ENCODE results near the gene P2RY6. TPM values are rescaled to one million over a fixed set of nuclear protein-coding genes. Genes with fewer than 3 reads are reported as not detected.
A peak's percentile ranks its signal among the peaks of the same experiment; 100 is the strongest.

P2RY6 gene
- total and polyA plus RNA-seq, 8 donors = 0.24 to 4.1 (median 0.98) TPM; not detected in 1

DNA sequence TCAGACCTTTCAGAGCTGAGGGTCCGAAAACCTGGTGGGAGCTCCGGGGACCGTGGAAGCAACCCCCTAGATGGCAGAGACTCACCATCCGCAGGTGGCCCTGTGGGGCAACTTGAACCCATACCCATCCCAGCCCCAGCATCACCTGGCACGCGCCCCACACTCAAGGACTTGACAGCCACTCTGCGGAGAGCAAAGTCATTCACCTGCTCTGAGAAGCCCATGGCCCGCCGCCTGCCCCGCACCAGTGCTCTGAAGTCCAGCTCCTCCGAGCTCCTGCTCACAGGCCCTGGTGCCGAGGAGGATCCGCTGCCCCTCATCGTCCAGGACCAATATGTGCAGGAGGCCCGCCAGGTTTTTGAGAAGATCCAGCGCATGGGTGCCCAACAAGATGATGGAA is 37.9 kb downstream of the P2RY6 start:
- 86 to 89% methylated on average over 16 of the region's 16 CpGs for WGBS, 2 donors
- FAIRE-seq = no peak
- no peaks in the 10 kb centered on the region for H3K9me3 ChIP-seq
- peak overlapping the region in 1 of 4 donors; percentile 85 for H3K27ac ChIP-seq
- intact Hi-C loops (cut with DNase I) = no loop called here
- DNase-seq = peak in 2 of 6 donors; percentile 46 to 80
- TF ChIP-seq, protein P1, sequence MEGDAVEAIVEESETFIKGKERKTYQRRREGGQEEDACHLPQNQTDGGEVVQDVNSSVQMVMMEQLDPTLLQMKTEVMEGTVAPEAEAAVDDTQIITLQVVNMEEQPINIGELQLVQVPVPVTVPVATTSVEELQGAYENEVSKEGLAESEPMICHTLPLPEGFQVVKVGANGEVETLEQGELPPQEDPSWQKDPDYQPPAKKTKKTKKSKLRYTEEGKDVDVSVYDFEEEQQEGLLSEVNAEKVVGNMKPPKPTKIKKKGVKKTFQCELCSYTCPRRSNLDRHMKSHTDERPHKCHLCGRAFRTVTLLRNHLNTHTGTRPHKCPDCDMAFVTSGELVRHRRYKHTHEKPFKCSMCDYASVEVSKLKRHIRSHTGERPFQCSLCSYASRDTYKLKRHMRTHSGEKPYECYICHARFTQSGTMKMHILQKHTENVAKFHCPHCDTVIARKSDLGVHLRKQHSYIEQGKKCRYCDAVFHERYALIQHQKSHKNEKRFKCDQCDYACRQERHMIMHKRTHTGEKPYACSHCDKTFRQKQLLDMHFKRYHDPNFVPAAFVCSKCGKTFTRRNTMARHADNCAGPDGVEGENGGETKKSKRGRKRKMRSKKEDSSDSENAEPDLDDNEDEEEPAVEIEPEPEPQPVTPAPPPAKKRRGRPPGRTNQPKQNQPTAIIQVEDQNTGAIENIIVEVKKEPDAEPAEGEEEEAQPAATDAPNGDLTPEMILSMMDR (IDR thresholded peaks at IDR 0.05) = no peak
- ATAC-seq = no peak
- no peaks in the 10 kb centered on the region for H3K27me3 ChIP-seq
- H3K4me3 ChIP-seq = peak overlapping the region in 2 of 4 donors; percentile 60 to 64
- H3K36me3 ChIP-seq = no peaks in the 10 kb centered on the region
- H3K4me1 ChIP-seq = peaks cover 0 to 6% (median 0%) of the 10 kb centered on the region in 3 donors

DNA sequence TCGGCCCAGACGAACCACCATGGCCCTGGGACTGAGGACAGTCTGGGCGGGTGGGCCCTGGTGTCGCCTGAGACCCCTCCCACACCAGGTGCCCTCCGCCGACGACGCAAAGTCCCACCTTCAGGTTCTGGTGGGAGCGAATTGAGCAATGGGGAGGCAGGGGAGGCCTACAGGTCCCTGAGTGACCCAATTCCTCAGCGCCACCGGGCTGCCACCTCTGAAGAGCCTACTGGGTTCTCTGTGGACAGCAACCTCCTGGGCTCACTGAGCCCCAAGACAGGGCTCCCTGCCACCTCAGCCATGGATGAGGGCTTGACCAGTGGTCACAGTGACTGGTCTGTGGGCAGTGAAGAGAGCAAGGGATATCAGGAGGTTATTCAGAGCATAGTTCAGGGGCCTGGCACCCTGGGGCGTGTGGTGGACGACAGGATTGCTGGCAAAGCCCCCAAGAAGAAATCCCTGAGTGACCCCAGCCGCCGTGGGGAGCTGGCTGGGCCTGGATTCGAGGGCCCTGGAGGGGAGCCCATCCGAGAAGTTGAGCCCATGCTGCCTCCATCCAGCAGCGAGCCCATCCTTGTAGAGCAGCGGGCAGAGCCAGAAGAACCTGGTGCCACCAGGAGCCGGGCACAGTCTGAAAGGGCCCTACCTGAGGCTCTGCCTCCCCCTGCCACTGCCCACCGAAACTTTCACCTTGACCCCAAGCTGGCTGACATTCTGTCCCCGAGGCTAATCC is 38.7 kb downstream of the P2RY6 start:
- DNase-seq (peak in 1 of 6 donors; percentile 23), FAIRE-seq (no peak), ATAC-seq (no peak)
- intact Hi-C loops (cut with DNase I) = no loop called here
- Histone ChIP-seq H3K4me1 (peaks cover 0 to 6% (median 0%) of the 10 kb centered on the region in 3 donors), H3K27me3 (no peaks in the 10 kb centered on the region), H3K9me3 (no peaks in the 10 kb centered on the region), H3K4me3 (peak overlapping the region in 2 of 4 donors; percentile 11 to 64), H3K36me3 (no peaks in the 10 kb centered on the region), H3K27ac (no peak overlapping the region)
- TF ChIP-seq, protein P1 (IDR thresholded peaks at IDR 0.05) = no peak
- 80 to 89% methylated on average over 22 of the region's 22 CpGs for WGBS, 2 donors

DNA sequence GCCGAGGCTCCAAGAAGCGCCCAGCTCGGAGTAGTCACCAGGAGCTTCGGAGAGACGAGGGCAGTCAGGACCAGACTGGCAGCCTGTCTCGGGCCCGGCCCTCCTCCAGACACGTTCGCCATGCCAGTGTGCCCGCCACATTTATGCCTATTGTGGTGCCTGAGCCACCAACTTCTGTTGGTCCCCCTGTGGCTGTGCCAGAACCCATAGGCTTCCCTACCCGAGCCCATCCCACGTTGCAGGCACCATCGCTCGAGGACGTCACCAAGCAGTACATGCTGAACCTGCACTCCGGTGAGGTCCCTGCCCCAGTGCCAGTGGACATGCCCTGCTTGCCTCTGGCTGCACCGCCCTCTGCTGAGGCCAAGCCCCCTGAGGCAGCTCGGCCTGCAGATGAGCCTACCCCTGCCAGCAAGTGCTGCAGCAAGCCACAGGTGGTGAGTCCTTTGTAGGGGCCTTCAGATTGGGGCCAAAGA is 39.3 kb downstream of the P2RY6 start:
- TF ChIP-seq, protein P1 (IDR thresholded peaks at IDR 0.05) = no peak
- FAIRE-seq = no peak
- no peak for DNase-seq
- no peak overlapping the region for H3K27ac ChIP-seq
- peak overlapping the region in 2 of 4 donors; percentile 11 to 64 for H3K4me3 ChIP-seq
- H3K36me3 ChIP-seq = no peaks in the 10 kb centered on the region
- intact Hi-C loops (cut with DNase I) = no loop called here
- 80 to 85% methylated on average over 18 of the region's 18 CpGs for WGBS, 2 donors
- no peak for ATAC-seq
- no peaks in the 10 kb centered on the region for H3K27me3 ChIP-seq
- peaks cover 0 to 6% (median 0%) of the 10 kb centered on the region in 3 donors for H3K4me1 ChIP-seq
- H3K9me3 ChIP-seq = no peaks in the 10 kb centered on the region

DNA sequence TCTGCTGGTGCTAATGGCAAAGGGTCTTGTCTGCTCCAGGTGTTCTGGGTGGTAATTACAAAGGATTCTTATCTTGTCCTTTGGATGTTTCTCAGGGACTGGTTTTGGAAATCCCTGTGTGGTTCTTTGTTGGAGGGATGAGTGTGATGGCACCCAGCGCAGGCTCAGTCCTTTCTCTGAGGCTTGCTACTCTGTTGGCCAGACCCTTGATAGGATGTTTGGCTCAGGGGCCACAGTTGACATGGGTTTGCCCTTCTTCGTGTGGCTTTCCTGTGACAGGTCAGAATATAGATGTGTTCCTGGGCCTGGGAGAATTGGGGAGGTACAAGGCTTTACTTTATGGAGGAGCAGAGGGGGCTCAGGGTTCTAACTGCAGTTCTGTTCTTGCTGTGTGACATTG is 39.9 kb downstream of the P2RY6 start:
- Histone ChIP-seq H3K27ac (no peak overlapping the region), H3K9me3 (no peaks in the 10 kb centered on the region), H3K36me3 (no peaks in the 10 kb centered on the region), H3K27me3 (no peaks in the 10 kb centered on the region), H3K4me1 (peaks cover 0 to under 1% (median 0%) of the 10 kb centered on the region in 3 donors), H3K4me3 (peak overlapping the region in 2 of 4 donors; percentile 11 to 64)
- ATAC-seq (no peak), DNase-seq (no peak), FAIRE-seq (no peak)
- TF ChIP-seq, protein P1 (IDR thresholded peaks at IDR 0.05) = no peak
- 67 to 74% methylated on average over 2 of the region's 2 CpGs for WGBS, 2 donors
- intact Hi-C loops (cut with DNase I) = no loop called here

DNA sequence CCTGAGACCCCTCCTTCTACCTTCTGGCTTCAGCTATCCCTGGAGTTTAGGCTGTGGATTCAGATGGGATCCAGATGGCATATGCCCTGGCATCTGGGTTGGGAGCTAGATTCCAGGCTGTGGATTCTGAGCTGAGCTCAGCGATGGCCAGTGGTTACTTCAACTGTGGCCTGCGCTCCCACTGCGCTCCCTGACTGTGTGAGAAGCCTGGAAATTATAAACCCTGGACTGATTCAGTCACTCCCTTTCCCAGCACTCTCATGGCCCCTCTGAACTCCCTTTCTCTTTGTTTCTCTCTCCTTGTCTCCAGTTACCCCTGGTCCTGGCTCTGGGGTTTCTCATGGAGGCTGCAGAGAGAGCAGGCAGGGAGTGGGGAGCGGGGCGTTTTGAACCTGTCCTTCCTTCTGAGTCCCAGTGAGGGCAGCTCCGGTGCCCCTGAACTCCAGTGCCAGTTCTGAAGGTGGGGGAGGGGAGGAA is 40.8 kb downstream of the P2RY6 start:
- intact Hi-C loops (cut with DNase I) = no loop called here
- FAIRE-seq (no peak), ATAC-seq (no peak), DNase-seq (no peak)
- WGBS, 2 donors = 74 to 80% methylated on average over 6 of the region's 6 CpGs
- TF ChIP-seq, protein P1 (IDR thresholded peaks at IDR 0.05) = no peak
- Histone ChIP-seq H3K4me1 (no peaks in the 10 kb centered on the region), H3K4me3 (no peak overlapping the region), H3K27ac (no peak overlapping the region), H3K9me3 (no peaks in the 10 kb centered on the region), H3K36me3 (no peaks in the 10 kb centered on the region), H3K27me3 (no peaks in the 10 kb centered on the region)

Measured in pancreas (tissue), 10 donors.